GM20431 (cell line): ENCODE results near the gene SLC4A2.
"Not testable (repeated sequence)": the region's sequence is repeated elsewhere in the genome, so short reads cannot be mapped to it uniquely, and the experiment has no call there.

Experiments used
- in situ Hi-C: fragments of 300-500 bp; cut with MseI, MboI; formaldehyde crosslinking; loops from one replicate; pipeline ENCODE4 v1.15.0; 2020; ENCODE audit warnings: low sequenced_read_pairs; ENCODE audit not compliant: unreplicated experiment

SLC4A2 gene, protein sequence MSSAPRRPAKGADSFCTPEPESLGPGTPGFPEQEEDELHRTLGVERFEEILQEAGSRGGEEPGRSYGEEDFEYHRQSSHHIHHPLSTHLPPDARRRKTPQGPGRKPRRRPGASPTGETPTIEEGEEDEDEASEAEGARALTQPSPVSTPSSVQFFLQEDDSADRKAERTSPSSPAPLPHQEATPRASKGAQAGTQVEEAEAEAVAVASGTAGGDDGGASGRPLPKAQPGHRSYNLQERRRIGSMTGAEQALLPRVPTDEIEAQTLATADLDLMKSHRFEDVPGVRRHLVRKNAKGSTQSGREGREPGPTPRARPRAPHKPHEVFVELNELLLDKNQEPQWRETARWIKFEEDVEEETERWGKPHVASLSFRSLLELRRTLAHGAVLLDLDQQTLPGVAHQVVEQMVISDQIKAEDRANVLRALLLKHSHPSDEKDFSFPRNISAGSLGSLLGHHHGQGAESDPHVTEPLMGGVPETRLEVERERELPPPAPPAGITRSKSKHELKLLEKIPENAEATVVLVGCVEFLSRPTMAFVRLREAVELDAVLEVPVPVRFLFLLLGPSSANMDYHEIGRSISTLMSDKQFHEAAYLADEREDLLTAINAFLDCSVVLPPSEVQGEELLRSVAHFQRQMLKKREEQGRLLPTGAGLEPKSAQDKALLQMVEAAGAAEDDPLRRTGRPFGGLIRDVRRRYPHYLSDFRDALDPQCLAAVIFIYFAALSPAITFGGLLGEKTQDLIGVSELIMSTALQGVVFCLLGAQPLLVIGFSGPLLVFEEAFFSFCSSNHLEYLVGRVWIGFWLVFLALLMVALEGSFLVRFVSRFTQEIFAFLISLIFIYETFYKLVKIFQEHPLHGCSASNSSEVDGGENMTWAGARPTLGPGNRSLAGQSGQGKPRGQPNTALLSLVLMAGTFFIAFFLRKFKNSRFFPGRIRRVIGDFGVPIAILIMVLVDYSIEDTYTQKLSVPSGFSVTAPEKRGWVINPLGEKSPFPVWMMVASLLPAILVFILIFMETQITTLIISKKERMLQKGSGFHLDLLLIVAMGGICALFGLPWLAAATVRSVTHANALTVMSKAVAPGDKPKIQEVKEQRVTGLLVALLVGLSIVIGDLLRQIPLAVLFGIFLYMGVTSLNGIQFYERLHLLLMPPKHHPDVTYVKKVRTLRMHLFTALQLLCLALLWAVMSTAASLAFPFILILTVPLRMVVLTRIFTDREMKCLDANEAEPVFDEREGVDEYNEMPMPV

DNA sequence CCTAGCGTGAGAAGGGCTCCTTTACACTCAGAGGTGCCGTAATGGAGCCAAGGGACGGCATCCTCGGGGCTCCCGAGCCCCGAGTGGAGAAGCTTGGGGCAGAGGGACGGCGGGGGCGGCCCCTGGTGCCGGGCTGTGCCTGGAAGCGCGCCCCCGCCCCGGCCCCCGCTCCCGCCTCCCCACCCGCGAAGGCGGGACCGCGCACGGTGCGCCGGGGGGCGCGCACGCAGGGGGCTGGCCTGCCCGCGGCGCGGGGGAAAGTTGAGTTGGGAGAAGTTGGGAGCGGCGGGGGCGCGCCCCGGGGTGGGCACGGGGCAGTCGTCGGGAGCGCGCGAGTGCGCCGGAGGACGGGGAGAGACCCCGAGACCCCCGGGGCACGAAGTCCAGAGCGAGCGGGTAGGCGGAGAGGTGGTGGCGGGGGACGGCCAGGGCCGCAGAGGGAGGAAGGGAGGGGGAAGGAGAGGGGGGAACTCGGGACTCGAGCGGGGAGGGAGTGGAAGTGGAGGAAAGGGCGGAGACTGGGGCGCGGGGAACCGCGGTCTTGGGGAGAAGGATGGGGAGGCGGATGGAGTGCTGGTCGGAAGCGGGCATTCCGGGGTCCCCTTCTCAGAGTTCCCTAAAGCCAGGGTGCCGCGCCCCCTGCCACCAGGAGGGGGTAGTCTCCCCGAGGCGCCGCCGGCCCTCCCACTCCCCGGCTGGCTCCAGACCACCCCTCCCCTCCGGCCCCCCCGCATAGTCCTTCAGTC, at the start of gene SLC4A2:
Gene SLC4A2, plus strand, starts transcription at position 223 of the 746 bp plus-strand sequence. CDS start 2,399 bp downstream, outside the sequence.
- in situ Hi-C loops = no loop called here

DNA sequence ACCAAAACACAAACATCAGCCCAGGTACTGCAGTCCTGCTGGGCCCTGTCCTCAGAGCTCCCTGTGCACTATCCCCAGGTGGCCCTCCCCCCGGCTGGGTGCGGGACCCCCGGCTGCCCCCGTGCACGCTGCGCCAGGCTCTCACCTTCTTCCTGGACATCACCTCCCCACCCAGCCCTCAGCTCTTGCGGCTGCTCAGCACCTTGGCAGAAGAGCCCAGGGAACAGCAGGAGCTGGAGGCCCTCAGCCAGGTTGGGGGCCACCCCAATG, 49.4 kb upstream of the SLC4A2 start:
- in situ Hi-C loops = no loop called here

DNA sequence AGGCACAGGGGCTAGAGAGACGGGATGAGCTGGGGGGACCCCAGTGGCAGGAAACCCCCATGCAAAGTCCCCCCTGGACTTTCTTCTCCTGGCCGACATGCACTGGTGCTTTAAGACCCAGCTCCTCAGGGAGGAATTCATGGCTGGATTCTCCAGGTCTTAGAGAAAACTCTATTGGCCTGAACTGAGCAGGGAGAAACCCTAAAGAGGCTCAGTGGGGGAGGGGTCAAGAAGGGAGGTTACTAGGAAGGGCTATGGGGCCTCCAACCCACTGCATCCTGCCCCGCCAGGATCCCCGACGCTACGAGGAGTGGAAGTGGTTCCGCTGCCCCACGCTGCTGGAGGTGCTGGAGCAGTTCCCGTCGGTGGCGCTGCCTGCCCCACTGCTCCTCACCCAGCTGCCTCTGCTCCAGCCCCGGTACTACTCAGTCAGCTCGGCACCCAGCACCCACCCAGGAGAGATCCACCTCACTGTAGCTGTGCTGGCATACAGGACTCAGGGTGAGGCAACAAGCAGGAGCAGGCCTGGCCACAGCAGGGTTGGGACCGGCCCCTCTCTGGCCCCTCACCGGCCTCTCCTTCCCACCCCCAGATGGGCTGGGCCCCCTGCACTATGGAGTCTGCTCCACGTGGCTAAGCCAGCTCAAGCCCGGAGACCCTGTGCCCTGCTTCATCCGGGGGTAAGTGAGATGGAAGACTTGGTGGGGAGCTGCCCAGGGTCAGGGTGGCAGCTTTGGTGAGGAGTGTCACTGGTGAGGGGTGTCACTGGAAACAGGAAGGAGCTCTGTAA, 48.9 kb upstream of the SLC4A2 start:
- in situ Hi-C loops = no loop called here

DNA sequence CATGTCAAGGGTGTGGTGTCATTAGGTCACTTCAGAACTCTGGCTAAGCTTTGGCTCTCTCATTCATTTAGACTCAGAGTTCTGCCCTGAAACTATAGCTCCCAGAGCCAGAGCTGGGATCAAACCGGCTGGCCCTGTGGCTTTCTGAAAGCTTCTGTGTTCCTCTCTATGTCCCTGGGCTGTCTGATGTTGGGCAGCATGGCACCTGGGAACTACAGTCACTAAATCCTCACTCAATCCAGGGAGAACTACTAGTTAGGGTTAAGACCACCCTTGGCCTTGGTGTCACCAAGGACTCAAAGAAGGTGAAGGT, 48.3 kb upstream of the SLC4A2 start:
- in situ Hi-C loops = no loop called here

DNA sequence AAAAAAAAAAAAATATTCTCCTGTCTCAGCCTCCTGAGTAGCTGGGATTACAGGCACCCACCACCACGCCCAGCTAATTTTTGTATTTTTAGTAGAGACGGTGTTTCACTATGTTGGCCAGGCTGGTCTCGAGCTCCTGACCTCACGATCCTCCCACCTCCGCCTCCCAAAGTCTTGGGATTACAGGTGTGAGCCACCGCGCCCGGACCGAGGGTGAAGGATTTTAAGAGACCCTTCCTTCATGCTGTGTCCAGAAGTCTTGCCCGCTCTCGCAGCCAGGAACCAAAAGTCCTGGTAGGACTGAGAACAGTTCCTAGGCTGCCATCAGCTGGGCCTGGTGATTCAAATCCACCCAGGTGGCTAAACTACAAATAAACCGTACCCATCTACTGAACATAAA, 47.8 kb upstream of the SLC4A2 start:
- in situ Hi-C loops = not testable (repeated sequence)

DNA sequence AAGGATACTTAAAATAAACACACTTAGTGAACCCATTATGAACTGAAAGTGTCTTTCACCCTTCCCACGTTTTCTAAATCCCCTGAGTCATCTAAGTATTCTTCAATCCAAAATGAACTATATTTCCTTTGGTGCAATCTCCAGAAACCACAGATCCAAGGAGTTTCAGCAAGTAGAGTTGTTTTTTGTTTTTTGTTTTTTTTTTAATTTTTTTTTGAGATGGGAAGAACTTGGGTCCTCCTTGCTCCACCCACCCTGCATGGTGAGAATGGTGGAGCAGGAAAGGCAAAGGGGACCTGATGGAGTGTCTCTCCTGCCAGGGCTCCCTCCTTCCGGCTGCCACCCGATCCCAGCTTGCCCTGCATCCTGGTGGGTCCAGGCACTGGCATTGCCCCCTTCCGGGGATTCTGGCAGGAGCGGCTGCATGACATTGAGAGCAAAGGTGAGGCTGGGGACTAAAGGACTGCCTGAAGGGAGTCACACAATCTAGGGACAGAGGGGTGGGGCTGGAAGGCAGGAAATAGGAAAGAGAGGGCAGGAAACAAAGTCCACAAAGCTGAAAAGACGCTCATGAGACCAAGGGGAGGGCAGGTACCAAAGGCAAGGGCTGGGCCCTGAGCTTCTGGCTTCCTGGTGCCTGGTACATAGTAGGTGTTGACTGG, 47.2 kb upstream of the SLC4A2 start:
- in situ Hi-C loops = no loop called here

DNA sequence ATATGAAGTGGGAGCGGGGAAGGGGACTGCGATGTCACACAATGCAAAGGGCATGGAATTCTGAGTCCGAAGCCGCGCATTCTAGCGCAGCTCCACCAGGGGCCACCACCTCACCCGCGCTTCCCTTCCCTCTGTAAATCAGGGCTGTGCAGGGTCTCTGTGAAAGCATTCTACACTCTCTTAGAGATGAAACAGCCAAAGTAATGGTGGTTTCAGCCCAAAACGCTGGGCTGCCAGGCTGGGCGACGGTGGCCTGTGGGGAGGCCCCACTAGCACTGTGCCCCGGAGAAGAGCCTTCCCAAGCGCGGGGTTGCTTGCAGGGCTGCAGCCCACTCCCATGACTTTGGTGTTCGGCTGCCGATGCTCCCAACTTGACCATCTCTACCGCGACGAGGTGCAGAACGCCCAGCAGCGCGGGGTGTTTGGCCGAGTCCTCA, 46.5 kb upstream of the SLC4A2 start:
- in situ Hi-C loops = no loop called here

DNA sequence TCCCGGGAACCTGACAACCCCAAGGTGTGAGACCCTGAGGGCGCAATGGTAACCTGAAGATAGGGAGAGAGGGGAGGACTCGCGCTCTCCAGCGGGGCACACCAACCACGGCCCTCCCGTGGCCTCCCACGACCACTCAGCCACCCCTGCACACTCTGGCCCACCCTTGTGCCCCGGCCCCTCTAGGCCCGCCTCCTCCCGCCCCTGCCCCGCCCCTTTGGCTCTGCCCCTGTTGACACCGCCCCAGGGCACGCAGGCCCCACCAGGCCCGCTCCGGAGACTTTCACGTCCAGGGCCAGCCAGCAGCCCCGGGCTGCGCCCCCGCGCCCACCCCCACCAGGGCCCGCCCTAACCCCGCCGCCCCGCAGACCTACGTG, 46.0 kb upstream of the SLC4A2 start:
- in situ Hi-C loops = no loop called here

DNA sequence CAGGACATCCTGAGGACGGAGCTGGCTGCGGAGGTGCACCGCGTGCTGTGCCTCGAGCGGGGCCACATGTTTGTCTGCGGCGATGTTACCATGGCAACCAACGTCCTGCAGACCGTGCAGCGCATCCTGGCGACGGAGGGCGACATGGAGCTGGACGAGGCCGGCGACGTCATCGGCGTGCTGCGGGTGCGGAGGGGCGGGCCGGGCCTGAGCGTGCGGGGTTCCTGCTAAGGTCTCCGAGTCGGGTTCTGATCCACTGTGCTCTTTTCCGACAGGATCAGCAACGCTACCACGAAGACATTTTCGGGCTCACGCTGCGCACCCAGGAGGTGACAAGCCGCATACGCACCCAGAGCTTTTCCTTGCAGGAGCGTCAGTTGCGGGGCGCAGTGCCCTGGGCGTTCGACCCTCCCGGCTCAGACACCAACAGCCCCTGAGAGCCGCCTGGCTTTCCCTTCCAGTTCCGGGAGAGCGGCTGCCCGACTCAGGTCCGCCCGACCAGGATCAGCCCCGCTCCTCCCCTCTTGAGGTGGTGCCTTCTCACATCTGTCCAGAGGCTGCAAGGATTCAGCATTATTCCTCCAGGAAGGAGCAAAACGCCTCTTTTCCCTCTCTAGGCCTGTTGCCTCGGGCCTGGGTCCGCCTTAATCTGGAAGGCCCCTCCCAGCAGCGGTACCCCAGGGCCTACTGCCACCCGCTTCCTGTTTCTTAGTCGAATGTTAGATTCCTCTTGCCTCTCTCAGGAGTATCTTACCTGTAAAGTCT, 45.5 kb upstream of the SLC4A2 start:
- in situ Hi-C loops = no loop called here

DNA sequence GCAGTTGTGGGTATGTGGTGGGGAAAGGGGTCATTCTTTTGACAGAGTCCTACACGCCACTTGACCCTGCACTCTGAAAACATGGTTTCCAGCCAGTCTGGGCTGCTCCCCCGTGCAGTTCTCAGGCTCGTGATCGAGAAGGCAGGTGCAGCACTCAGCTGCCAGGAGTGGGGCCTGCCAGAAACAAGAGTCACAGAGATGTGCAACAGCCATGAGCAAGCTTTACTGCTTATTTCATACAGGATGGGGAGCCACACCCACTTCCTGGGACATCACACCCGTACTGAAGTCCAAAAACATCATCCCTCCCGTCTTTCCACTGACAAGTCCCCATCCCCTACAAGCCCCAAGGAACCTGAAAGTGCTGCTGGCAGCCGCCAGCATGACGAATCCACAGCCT, 44.4 kb upstream of the SLC4A2 start:
- in situ Hi-C loops = no loop called here

DNA sequence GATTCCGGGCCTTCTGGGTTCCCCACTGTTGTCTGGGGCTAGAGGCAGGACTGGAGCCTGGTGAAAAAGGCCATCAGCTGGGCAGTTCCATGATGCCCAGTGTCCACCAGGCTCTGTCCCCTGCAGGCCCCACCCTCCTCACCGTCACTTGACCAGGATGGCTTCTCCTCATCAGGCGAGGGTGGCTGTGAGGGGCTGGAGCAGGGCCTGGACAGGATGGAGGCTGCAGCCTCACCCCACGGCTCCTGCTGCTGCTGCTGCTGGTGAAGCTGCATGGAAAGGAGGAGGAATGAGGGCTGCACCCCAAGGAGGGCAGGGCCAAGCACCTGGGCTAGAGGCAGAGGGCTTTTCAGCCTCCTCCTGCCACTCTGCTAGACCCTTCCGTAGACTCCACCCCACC, 43.4 kb upstream of the SLC4A2 start:
- in situ Hi-C loops = no loop called here

DNA sequence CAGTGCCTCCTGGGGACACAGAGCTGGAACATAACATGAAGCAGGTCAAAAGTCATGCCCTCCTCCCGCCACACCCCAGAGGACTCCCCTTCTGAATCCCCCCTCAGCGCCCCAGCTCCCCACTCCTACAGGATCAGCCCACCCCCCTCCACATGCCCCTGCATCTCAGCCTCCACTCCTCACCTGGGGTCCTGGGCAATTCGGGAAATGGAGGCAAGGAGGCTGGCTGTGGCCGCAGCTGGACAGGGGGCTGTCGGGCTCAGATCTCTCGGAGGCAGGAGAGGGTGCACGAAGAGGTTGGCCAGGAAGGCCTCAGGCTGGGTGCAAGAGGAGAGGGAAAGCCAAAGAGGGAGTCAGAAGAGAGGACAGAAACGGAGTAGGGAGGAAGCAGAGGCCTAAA, 42.9 kb upstream of the SLC4A2 start:
- in situ Hi-C loops = no loop called here

DNA sequence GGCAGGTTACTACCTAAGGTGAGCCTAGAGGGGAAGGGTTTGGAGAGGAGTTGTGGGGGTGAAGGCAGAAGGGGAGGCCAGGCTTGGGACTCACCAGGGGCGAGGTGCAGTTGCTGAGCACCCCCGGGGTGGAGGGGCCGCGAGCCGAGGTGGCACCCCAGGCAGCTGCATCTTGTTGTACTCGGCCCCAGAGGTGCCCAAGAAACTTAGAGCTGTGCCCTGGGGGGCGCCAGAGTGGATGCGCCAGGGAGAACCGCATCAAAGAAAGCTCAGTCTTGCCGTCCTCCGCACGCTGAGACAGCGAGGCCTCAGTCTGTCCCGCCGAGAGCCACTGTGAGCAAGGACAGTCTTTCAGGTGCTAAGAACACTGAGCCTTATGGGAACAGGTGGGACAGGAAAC, 42.4 kb upstream of the SLC4A2 start:
- in situ Hi-C loops = no loop called here

DNA sequence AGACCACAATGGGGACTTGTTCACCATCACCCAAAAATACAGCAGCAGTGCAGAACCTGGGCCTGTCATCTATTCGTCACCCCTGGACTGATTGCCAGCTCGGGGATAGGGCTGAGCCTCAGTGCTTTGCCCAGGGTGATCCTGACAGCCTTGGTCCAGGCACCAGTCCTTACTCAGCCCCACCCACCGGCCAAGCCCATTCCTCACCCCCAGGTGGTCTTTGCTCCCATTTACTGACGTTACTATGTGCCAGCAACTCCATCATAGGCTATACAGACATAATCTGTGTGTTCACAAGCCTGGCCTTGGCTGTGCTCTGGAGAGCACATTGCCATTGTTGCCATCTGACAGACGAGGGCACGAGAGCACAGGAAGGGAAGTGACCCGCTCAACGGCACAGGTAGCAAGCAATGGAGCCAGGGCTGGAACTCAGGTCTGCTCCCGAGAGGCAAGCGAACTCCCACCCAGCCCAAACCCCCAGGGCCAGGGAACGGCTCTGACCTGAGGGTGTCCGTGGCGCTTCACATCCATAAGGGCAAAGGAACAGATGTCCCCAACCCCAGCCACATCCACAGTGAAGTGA, 41.9 kb upstream of the SLC4A2 start:
- in situ Hi-C loops = no loop called here

DNA sequence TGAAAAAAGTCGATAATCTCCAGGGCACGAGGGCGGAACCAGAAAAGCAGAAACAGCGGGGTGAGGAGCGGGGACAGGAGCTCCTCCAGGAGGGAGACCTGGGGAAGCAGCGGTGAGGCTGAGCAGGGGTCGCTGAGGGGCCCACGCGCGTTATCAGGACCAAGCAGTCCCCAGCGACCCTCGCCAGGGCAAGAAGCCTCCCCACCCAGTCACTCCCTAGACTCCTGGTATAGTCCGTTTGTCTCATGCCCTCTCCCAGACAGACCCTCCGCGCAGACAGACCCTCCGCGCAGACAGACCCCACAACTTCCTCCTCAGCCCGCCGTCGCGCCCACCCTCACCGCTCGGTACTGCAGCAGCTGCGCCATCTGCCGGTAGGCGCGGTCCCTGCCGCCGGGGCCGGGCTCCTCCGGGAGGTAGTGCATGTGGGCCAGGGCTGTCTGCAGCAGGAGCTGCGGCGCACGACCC, 41.4 kb upstream of the SLC4A2 start:
- in situ Hi-C loops = no loop called here

DNA sequence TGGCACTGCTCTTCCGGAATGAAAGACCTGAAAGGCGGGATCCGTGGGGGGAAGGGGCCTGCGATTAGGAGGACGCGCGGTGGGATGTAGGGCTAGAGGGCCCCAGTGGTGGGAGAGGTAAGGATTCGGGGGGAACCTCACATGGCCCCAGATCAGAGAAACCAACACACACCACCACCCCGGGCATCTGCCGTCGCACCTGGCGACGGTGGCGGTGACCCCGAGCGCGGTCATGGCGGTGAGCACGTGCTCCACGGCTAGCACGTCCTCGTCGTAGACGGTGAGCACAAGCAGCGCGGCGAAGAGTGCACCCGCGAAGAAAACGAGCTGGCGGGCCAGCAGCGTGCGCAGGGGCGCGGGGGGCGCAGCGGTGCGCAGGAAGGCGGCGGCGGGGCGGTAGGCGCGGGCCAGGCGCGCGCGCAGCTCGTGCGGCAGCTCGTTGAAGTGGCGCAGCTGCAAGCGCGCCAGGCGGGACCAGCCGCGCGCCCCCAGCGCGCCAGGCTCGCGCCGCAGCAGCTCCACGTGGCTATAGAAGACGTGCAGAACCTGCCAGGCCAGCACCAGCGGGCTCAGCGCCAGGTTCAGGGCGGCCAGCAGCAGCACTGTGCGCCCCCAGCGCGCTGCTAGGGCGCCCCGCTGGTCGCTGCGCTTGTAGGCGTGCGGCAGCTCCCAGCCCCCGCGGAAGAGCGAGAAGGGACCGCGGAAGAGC, 40.8 kb upstream of the SLC4A2 start:
- in situ Hi-C loops = no loop called here

DNA sequence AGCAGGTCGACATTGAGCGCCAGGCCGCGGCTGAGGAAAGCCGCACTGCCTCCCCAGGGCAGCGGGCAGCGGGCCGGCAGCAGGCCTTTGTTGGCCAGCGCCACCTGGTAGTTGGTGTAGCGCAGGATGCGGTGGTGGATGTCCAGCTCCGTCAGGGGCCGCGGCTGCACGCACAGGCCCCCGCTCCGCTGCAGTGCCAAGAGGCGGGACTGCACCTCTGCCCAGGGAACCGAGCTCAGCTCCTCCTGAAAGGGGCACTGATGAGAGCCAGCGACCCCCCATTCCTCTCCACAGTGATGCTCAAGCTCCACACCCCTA, 40.3 kb upstream of the SLC4A2 start:
- in situ Hi-C loops = no loop called here
